ENCODE measurements around the gene UBXN4.

DNA sequence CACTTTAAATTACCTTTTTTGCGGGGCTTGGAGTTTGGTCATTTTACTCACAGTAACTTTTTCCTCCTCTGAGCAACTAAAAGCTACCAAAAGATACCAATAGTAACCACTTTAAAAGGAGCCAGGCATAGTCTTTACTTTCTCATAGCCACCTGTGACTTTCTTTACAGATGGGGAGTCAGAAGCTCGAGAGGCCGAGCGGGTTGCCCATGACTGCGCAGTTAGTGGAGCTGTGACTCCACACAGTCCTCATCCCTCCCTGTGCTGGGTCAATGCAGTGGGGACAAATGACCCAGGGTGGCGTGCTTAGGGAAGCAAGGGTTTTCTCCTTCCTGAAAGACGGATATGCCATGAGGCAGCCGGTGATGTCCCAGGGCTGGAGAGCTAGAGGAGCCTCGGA is 83.5 kb downstream of the UBXN4 start:
- TF ChIP-seq CTCF (IDR thresholded peaks at IDR 0.05) (no peak), POLR2AphosphoS5 (IDR thresholded peaks at IDR 0.05; ENCODE audit: low read depth, low read length) (no peak), REST (IDR thresholded peaks at IDR 0.05; ENCODE audit: insufficient read depth in 1 of 2, low read depth in 2 of 2, low read length in 1 of 2) (no peak), TCF7L2 (IDR thresholded peaks at IDR 0.05; ENCODE audit: low read depth, low read length) (no peak), SIN3A (IDR thresholded peaks at IDR 0.05; ENCODE audit: borderline replicate concordance, insufficient read depth, low read depth, low read length) (no peak)

Data from Panc1 (cell line).